ENCODE results near the gene ESPNL.

The ESPNL gene

DNA sequence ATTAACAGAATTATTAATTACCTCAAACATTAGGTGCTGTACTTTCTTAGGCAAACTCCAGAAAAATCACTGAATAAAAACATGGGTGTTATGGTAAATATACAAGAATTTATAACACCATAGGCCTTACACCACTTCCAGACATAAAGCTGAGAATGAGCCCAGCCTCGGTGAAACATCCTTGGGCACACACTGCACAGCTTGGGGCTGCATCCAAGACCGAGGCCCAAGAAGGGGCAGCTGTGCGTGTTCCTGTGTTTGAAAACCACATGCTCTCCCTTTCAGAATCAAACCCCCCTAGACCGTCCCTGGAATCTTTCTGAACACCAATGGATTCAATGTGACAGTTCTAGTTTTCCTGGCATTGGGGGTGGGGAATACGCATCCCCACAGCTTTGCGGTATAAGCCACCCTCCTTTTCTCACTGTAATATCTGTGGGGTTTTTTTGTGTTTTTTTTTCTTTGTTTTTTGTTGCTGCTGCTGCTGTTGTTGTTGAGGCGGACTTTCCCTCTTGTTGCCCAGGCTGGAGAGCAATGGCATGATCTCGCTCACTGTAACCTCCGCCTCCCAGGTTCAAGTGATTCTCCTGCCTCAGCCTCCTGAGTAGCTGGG is 71.5 kb downstream of the ESPNL start:
- H3K9me3 ChIP-seq (ENCODE audit: severe bottlenecking), result no peaks in the 10 kb centered on the region
- peaks cover 84% of the 10 kb centered on the region for H3K36me3 ChIP-seq
- no peaks in the 10 kb centered on the region for H3K27me3 ChIP-seq (ENCODE audit: insufficient read depth, low read depth, severe bottlenecking)
- H3K4me3 ChIP-seq (ENCODE audit: low read depth, low read length), result no peak overlapping the region
- DNase-seq, result no peak
- H3K27ac ChIP-seq, result no peak overlapping the region
- TF ChIP-seq, protein P1, sequence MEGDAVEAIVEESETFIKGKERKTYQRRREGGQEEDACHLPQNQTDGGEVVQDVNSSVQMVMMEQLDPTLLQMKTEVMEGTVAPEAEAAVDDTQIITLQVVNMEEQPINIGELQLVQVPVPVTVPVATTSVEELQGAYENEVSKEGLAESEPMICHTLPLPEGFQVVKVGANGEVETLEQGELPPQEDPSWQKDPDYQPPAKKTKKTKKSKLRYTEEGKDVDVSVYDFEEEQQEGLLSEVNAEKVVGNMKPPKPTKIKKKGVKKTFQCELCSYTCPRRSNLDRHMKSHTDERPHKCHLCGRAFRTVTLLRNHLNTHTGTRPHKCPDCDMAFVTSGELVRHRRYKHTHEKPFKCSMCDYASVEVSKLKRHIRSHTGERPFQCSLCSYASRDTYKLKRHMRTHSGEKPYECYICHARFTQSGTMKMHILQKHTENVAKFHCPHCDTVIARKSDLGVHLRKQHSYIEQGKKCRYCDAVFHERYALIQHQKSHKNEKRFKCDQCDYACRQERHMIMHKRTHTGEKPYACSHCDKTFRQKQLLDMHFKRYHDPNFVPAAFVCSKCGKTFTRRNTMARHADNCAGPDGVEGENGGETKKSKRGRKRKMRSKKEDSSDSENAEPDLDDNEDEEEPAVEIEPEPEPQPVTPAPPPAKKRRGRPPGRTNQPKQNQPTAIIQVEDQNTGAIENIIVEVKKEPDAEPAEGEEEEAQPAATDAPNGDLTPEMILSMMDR (IDR thresholded peaks at IDR 0.05; ENCODE audit: low read depth, low read length), result no peak

DNA sequence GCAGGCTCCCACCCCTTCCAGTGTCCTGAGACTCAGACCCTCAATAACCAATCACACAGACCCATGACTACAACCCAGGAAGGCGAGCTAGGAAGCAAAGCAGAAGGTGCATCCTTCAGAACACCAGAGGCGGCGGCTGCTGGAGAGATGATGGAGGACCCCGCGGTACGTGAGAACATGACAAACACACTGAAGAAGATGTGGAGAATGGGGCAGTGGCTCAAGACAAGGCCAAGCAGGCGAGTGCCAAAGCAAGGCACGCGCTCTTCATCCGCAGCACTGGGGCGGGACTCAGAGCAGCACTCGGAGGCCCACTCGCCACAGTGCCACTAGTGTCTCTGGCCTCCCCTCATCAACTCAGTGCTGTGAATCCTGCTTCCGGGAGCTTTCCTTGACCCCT is 72.3 kb downstream of the ESPNL start:
- TF ChIP-seq, protein P1 (IDR thresholded peaks at IDR 0.05; ENCODE audit: low read depth, low read length), result no peak
- no peak overlapping the region for H3K27ac ChIP-seq
- H3K9me3 ChIP-seq (ENCODE audit: severe bottlenecking), result no peaks in the 10 kb centered on the region
- peaks cover 91% of the 10 kb centered on the region for H3K36me3 ChIP-seq
- no peak overlapping the region for H3K4me3 ChIP-seq (ENCODE audit: low read depth, low read length)
- DNase-seq, result no peak
- H3K27me3 ChIP-seq (ENCODE audit: insufficient read depth, low read depth, severe bottlenecking), result no peaks in the 10 kb centered on the region

DNA sequence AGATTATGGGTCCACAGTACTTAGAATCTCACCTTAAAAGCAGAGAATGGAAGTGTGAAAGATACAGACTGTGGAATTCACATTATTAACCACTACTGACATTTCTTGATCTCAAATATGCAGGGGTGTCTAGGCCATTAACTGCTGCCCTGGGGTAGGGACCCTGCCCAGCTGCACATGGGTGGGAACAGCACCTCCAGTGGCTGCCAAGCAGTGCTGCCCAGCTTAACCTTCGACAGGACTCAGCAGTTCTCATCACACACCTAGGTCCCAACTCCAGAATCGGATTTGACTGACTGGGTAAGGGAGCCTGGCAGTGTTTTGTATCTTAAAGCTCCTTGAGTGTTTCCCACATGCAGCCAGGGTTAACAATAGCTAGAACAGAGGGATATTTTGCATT is 73.6 kb downstream of the ESPNL start:
- Histone ChIP-seq H3K27ac (no peak overlapping the region), H3K27me3 (ENCODE audit: insufficient read depth, low read depth, severe bottlenecking) (no peaks in the 10 kb centered on the region), H3K4me3 (ENCODE audit: low read depth, low read length) (no peak overlapping the region), H3K9me3 (ENCODE audit: severe bottlenecking) (no peaks in the 10 kb centered on the region), H3K36me3 (peaks cover 92% of the 10 kb centered on the region)
- TF ChIP-seq, protein P1 (IDR thresholded peaks at IDR 0.05; ENCODE audit: low read depth, low read length), result peak; percentile 67
- no peak for DNase-seq

DNA sequence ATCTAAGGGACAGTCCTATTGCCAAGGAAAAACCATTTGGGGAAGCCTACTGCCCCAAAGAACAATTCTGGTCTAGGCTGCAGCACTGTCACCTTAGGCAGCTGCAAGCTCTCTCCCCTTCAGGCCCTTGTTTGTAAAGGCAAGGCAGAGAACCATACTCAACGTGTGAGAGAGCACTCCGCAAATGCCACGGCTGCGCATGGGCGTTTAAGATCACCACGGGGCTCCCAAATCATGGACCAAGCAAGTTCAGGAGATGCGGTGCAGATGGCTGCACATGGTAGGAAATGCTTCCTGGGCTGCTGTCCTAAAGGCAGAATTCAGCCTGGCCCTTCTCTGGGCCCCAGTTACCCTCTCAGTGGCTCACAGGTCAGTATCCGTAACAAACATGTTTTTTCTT is 74.2 kb downstream of the ESPNL start:
- Histone ChIP-seq H3K36me3 (peaks cover 93% of the 10 kb centered on the region), H3K9me3 (ENCODE audit: severe bottlenecking) (no peaks in the 10 kb centered on the region), H3K27me3 (ENCODE audit: insufficient read depth, low read depth, severe bottlenecking) (no peaks in the 10 kb centered on the region), H3K27ac (no peak overlapping the region; the same call in 1 of the 2 replicates), H3K4me3 (ENCODE audit: low read depth, low read length) (no peak overlapping the region)
- no peak for DNase-seq
- TF ChIP-seq, protein P1 (IDR thresholded peaks at IDR 0.05; ENCODE audit: low read depth, low read length), result no peak

DNA sequence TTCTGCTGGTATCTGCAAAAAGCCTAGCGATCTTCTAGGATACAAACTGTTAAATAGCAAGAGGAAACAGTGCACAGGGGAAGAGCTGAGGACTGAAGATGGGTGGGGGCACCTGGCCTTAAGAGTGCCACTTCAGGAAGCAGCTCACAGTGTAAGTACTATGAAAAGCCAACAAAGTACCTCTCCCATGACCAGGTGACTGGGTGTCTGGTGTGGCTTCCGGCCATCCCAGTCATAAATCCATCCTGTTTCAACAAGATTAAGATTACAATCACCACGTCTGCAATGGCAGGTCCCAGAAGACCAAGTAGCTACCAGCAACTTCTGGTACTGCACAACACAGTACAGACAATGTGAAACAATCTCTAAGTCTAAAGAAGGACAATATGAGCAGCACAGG is 74.6 kb downstream of the ESPNL start:
- H3K27ac ChIP-seq, result no peak overlapping the region; the same call in 1 of the 2 replicates
- no peaks in the 10 kb centered on the region for H3K27me3 ChIP-seq (ENCODE audit: insufficient read depth, low read depth, severe bottlenecking)
- TF ChIP-seq, protein P1 (IDR thresholded peaks at IDR 0.05; ENCODE audit: low read depth, low read length), result no peak
- H3K9me3 ChIP-seq (ENCODE audit: severe bottlenecking), result no peaks in the 10 kb centered on the region
- DNase-seq, result no peak
- H3K4me3 ChIP-seq (ENCODE audit: low read depth, low read length), result no peak overlapping the region
- H3K36me3 ChIP-seq, result peaks cover 93% of the 10 kb centered on the region

DNA sequence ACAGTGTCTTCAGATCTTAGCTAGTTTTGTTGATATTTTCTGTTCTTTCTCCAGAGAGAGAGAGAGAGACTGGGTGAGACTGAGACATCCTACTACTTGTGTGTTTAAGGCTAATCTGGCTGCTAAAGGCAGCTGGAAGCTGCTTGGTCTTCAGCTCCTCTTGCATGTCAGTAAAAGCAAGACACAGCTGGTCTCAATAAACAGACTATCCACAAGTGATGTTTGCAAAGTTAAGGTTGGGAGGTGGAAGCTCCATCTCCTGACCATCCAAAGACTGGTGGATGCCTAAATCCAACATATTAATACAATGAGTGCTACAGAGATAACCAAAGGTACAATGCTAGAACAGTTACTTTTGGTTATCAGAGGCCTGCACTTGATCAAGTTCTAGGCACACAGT is 76.5 kb downstream of the ESPNL start:
- peaks cover 92% of the 10 kb centered on the region for H3K36me3 ChIP-seq

More for the DNA sequence above, 76.5 kb downstream of the ESPNL start:
- Histone ChIP-seq H3K4me3 (ENCODE audit: low read depth, low read length) (no peak overlapping the region), H3K27me3 (ENCODE audit: insufficient read depth, low read depth, severe bottlenecking) (no peaks in the 10 kb centered on the region), H3K27ac (no peak overlapping the region), H3K9me3 (ENCODE audit: severe bottlenecking) (no peaks in the 10 kb centered on the region)
- TF ChIP-seq, protein P1 (IDR thresholded peaks at IDR 0.05; ENCODE audit: low read depth, low read length), result no peak
- DNase-seq, result no peak

All from WERI-Rb-1 (cell line).